ENCODE data around the gene IFITM1.

The IFITM1 gene

GRCh38 chr11:294780-295179 is 19.1 kb upstream of the IFITM1 start:
- ATAC-seq: no peak

DNA sequence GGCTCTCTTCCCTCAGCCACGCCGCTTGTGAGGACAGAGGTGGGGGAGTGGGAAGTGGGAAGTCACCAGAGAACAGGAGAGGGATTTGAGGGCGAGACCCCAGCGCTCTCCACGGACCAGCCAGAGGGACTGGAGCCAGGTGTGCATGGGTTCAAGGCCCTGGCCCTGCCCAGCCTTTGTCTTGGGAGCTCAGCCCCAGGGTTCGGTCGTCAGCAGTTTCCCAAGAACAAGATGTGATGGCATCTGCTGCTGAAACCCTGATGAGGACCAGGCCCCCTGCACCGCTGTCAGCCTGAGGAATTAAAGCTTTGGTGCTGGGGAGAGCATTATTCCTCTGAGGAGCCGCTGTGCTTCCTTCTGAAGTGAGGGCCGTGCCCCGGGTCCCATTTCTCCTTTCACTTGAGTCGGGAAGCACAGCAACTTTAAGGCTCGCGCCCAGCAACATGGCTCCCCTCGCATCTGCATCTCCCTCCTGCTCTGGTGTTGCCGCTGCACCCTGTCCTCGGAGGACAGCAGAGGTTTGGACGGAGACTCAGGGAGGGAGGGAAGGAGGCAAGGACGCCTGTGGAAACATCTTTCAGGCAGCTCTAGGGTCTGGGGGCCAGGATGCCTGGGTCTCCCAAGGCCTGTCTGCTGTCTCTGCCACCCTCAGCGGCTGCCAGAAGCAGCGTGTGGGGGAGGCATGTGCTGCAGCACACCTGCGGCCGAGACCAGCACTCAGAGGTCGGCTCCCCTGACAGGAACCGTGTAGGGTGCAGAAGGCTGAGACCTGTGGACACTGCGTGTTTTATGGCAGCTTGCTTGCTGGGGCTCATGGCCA is 18.3 kb upstream of the IFITM1 start:
- no peak for ATAC-seq

DNA sequence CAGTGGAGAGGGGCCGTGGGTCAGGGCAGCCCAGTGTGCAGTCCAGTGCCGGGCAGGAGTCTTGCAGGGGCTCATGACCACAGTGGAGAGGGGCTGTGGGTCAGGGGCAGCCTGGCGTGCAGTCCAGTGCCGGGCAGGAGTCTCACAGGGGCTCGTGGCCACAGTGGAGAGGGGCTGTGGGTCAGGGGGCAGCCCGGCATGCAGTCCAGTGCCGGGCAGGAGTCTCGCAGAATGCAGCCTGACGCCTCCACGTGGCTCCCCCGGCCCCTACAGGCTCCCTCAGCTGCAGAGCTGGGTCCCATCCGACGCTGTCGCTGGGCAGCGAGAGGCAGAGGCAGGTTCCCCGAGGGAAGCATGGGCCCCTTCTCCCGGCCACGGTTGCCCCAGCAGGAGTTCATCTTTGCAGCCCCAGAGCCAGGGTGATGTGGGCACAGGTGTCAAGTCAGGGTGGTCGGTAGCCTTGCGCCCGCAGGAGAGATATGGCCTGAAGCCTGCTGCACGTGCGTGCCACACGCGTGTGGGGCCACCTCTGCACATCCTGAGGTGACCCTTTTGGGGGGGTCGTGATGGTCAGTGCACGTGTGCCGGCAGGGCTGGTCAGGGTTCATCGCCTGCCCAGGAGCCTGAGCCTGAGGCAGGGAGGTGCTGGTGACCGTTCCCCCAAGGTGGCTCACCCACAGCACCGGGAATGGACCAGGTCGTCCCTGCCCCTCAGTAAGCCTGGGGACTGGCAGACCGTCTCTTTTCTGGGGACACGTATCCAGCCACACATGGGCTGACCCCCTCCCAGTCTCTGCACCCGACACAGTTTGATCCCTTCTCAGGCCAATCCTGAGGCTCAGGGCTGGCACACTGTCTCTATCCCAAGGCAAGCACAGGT is 17.4 kb upstream of the IFITM1 start:
- ATAC-seq: no peak

DNA sequence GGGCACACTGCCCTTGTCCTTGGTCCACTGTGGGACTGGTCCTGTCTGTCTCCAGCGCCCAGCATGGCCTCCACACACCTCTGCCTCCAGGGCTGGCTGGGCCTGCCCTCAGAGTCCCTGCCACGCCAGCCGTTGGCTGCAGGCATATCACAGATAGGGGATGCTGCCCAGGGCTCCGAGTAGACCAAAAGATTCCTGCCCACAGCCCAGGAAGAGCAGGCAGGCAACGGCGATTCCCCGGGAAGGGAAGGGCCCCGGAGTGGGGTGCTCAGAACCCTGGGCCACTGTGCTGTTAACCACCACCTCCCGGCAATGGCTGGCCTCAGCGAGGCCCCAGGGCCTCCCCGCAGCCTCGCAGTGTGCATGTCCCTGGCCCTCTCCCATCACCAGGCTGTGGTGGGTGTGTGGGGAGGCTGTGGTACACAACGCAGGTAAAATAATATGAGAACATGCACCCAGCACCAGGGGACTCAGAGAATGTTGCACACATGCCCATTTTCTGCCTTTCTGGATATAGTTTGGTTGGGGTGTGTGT is 16.7 kb upstream of the IFITM1 start:
- ATAC-seq: peak; percentile 5 to 9

- peak; percentile 53 to 58 for ATAC-seq
Observed at GRCh38 chr11:297586-298405, 16.0 kb upstream of the IFITM1 start.

GRCh38 chr11:298406-299065 is 15.3 kb upstream of the IFITM1 start:
- ATAC-seq: no peak

GRCh38 chr11:299081-299891 is 14.6 kb upstream of the IFITM1 start, which contains the start of gene IFITM5:
Gene IFITM5 (minus strand): TSS chr11:299526. CDS start chr11:299490, 36 bp downstream.
- no peak for ATAC-seq

GRCh38 chr11:299951-300735 is 13.7 kb upstream of the IFITM1 start:
- no peak for ATAC-seq

GRCh38 chr11:303363-303762 is 10.5 kb upstream of the IFITM1 start:
- no peak for ATAC-seq

DNA sequence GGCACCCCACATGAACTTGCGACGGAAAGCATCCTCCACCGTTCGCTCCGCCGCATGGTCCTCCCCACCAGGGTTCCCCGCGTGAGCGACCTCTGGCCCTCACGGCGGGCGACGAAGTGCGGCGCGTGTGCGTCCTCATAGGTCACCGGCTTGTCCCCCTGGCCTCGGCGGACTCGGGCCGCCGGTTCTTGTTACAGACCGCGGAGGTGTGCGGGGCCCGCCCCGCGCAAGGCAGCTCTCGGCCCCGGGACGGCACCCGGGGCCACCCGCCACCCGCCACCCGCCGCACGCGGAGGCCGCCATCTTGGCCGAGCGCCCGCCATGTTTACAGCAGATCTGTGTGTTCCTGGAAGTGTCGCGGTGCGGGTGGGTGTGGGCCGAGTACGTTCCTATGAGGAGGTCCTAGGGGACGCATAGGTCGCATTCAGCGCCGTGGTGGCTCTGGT is 9.8 kb upstream of the IFITM1 start:
- ATAC-seq: no peak

DNA sequence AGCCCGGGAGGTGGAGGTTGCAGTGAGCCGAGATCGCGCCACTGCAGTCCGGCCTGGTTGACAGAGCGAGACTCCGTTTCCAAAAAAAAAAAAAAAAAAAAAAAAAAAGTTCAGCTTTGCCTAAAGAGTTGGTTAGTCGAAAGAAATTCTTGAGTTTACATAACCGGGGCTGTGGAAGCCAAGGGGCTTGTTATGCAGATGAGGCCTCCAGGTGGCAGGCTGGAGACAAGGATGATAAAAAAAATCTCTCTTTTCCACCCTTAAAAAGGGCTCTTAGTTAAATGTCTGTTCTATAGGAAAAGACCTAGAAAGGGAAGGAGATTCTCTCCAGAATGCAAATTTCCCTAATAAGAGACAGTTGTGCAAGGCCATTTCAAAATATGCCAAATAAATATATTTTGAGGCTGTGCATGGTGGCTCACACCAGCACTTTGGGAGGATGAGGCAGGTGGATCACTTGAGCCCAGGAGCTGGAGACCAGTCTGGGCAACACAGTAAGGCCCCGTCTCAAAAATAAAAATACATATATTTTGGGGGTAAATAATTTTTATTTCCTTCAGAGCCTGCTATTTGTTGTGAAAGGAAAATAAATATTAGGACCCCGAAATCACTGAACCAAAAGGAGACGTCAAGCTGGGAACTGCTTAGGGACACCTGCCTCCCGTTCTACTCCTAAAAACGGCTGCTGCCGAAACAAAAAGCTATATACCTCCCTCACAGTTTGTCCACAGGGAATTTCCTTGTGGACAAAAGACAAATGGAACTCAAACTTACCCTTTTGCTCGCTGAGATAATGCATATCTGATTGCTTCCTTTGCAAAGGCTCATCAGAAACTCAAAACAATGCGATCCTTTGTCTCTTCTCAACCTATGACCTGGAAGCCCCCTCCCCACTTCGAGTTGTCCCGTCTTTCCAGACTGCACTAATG is 8.7 kb upstream of the IFITM1 start:
- ATAC-seq: no peak

DNA sequence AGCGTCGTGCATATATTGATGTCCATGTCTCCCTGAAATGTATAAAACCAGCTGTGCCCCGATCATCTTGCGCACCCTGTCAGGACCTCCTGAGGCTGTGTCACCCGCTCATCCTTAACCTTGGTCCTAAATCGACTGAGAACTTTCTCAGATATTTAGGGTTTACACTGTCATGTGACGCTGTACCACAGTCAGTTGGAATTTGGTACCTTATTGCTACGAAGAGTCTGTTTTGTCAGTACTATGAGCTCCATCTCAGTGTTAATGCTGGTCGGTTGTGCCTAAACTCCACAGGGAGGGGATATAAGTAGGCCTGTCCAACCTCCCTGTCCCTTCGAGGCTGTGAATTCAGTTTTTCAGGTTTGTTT is 8.0 kb upstream of the IFITM1 start:
- no peak for ATAC-seq

GRCh38 chr11:306645-307371 is 7.0 kb upstream of the IFITM1 start:
- ATAC-seq: no peak

DNA sequence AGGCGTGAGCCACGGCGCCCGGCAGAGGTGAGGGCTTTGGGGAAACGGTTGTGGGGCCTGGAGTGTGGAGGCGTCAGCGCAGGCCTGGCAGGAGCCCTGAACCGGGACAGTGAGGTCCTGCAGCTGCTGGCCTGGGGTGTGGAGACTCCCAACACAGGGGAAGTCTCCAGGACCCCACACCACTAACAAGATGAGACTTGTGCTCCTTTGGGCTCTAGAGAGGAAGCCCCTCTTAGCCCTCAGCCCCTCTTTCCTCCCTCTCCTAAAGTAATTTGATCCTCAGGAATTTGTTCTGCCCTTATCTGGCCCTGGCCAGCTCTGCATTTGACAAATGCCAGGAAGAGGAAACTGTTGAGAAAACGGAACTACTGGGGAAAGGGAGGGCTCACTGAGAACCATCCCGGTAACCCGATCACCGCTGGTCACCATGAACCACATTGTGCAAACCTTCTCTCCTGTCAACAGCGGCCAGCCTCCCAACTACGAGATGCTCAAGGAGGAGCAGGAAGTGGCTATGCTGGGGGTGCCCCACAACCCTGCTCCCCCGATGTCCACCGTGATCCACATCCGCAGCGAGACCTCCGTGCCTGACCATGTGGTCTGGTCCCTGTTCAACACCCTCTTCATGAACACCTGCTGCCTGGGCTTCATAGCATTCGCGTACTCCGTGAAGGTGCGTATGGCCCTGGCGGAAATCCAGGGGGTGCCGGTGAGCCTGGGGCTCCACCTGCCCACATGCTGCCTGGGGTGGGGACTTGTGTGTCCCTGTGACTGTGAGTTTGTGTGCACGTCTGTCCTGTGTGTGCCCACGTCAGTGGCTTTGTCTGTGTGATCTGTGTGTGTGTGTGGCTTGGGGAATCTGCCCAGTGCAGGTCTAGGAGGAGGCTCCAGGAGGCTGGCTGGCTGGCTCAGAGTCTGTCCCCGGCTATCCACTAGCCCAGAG is 5.8 kb upstream of the IFITM1 start, which contains the start of gene IFITM2:
IFITM2 (plus strand) TSS at position 51 of the 943 bp plus-strand sequence; CDS start at position 428, 377 bp downstream.
- ATAC-seq: peak; percentile 53 to 56

DNA sequence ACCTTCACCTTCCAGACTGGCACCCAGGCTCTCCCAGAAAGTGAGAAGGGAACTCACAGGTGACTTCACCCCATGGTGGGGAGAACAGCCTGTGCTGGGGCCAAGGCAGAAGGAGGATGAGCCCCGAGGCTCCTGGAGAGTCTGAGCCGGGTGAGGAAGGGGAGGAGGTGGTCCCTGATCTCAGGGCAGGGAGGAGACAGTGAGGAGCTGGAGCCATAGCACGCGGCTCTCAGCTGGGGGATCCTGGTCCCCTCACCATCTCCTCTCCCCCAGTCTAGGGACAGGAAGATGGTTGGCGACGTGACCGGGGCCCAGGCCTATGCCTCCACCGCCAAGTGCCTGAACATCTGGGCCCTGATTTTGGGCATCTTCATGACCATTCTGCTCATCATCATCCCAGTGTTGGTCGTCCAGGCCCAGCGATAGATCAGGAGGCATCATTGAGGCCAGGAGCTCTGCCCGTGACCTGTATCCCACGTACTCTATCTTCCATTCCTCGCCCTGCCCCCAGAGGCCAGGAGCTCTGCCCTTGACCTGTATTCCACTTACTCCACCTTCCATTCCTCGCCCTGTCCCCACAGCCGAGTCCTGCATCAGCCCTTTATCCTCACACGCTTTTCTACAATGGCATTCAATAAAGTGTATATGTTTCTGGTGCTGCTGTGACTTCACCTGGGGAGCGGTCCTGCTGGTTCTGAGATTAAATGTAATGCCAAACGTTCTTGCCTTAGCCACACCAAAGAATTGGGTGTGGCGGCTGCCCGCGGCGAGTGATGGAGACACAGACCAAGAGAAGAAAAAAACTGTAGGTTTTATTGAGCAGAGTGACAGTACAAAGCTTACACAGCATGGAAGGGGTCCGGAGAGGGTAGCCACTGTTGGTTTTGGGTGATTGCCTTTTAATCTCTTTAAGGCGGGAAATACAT is 4.8 kb upstream of the IFITM1 start:
- ATAC-seq: peak; percentile 2 to 4
